T-helper 2 cell treated with Interferon-gamma antibody and Interleukin-4, amounts not matched to agents 5 μg/mL and 100 μg/mL, for 36 hours (primary cell): ENCODE data around the gene IL22RA2.

Experiments
- DNase-seq: peaks from one replicate; pipeline ENCODE4 v3.0.0; 2021; ENCODE audit warnings: low spot score
- H3K27ac Mint-ChIP-seq: one replicate; pipeline ENCODE4 v1.8.0; 2021; ENCODE audit warnings: mild to moderate bottlenecking, mixed read lengths
- H3K27me3 Mint-ChIP-seq: one replicate; pipeline ENCODE4 v1.8.0; 2021; ENCODE audit warnings: low read depth, mixed read lengths
- H3K36me3 Mint-ChIP-seq: one replicate; pipeline ENCODE4 v1.8.0; 2021; ENCODE audit warnings: low read depth, mixed read lengths
- H3K4me1 Mint-ChIP-seq: one replicate; pipeline ENCODE4 v1.8.0; 2021; ENCODE audit warnings: low read depth, mixed read lengths
- H3K4me3 Mint-ChIP-seq: one replicate; pipeline ENCODE4 v1.8.0; 2022; ENCODE audit warnings: mild to moderate bottlenecking, moderate library complexity, mixed read lengths
- H3K9me3 Mint-ChIP-seq: one replicate; pipeline ENCODE4 v1.8.0; 2021; ENCODE audit warnings: mixed read lengths

Gene IL22RA2

DNA sequence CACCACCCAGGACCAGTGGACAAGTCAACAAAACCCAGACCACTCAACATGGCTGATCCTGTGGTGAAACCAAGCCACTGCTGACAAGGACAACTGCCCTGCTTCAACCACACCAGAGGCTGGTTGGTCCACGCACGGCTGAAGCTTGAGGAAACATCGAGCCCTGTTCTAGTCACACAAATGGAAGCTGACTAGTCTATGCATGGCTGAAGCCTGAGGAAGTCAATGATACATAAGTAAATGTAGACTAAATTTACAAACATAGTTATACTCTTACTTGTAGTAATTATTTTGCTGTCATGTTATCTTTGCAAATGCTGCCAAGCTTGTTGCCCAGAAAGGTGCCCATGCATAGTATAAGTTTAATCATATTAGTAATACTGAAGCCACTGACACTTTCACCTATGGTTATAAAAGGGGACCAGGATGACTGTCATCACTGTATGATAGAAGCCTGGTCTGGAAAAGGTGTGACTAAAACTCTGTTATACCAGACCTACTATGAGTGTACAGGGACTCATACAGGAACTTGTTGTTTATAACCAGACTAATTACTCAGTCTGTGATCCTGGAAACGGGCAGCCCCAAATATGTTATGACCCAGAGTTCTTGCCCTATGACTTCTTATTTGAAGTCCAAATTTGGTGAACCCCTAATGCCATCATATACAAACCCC lies 5.6 kb downstream of the IL22RA2 start:
- Mint-ChIP-seq H3K4me3 (no peak overlapping the region), H3K9me3 (peaks cover 42% of the 10 kb centered on the region), H3K27ac (no peak overlapping the region), H3K4me1 (peaks cover 25% of the 10 kb centered on the region), H3K36me3 (peaks cover 19% of the 10 kb centered on the region), H3K27me3 (no peaks in the 10 kb centered on the region)
- no peak for DNase-seq

DNA sequence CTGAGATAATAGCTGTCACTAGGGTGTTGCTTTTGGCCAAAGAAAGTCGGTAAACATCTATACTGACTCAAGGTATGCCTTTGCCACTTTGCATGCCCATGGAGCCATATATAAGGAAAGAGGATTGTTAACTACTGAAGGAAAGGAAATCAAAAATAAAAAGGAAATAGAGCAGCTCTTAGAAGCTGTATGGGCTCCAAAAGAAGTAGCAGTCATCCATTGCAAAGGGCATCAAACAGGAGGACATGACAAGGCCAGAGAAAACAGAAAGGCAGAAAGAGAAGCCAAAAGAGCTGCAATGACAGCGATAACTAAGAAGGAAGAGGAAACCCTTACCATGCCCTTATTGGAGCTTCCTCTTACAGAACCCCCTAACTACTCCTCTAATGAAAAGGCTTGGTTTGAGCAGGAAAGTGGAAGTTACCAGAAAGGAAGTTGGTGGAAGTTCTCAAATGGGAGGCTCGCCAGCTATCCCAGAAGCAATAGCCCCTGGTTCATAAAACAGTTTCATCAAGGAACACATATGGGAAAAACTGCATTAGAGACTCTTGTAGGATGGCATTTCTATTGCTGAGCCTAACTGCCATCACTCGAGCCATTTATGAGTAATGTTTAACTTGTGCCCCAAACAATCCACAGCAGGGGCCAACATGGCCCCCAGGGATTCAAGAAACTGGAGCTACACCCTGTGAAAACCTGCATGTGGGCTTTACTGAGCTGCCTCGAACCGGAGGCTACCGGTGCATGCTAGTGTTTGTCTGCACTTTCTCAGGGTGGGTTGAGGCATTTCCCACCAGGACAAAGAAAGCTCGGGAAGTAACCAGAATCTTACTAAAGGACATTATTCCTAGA lies 7.0 kb downstream of the IL22RA2 start:
- Mint-ChIP-seq H3K9me3 (peaks cover 51% of the 10 kb centered on the region), H3K27me3 (peaks cover 5% of the 10 kb centered on the region), H3K36me3 (peaks cover 22% of the 10 kb centered on the region), H3K4me1 (peaks cover 25% of the 10 kb centered on the region), H3K27ac (peak overlapping the region; percentile 28), H3K4me3 (no peak overlapping the region)
- DNase-seq, result no peak

DNA sequence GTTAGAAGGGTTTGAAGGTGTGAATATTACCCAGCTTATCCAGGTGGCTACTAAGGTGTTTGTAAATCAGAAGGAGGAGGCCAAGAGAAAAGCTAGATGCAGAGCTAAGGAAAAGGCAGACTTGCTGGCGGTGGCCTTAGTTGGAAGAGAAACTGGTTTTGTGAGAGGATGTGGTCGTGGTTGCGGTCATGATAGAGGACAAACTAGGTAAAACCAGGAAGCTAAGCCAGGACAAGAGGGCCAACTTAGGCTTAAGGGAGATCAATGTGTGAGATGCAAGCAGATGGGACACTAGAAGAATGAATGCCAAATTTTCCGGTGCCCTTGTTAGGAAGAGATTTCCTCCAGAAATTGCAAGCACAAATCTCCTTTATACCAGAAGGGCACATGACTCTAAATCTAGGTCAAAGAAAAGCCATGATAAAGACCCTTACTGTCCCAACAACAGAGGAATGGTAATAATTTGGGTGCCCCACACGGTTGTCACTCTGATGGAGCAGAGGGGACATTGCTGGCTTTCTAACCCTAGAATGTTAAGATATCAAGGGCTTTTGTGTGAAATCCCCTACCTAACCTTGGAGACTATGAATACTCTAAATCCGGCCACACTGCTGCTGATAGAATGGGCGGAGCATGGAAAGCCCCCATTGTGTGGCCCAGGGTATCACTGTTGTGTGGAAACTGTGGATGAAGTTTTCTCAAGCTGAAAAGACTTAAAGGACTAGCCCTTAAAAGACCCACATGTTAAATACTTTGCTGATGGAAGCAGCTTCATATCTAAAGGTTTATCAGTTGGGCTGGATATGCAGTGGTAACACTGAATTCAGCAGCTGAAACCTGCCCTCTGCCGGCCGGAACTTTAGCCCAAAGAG lies 7.8 kb downstream of the IL22RA2 start:
- H3K27me3 Mint-ChIP-seq, result peaks cover 13% of the 10 kb centered on the region
- H3K4me1 Mint-ChIP-seq, result peaks cover 32% of the 10 kb centered on the region
- H3K27ac Mint-ChIP-seq, result peak overlapping the region; percentile 55
- peaks cover 22% of the 10 kb centered on the region for H3K36me3 Mint-ChIP-seq
- peak; percentile 42 for DNase-seq
- H3K4me3 Mint-ChIP-seq, result peak overlapping the region; percentile 44
- H3K9me3 Mint-ChIP-seq, result peaks cover 54% of the 10 kb centered on the region

- no peak for DNase-seq
- Mint-ChIP-seq H3K9me3 (peaks cover 50% of the 10 kb centered on the region), H3K27ac (peak overlapping the region; percentile 51), H3K27me3 (peaks cover 16% of the 10 kb centered on the region), H3K4me3 (peak overlapping the region; percentile 40), H3K4me1 (peaks cover 34% of the 10 kb centered on the region), H3K36me3 (peaks cover 21% of the 10 kb centered on the region)
Measured at GRCh38 chr6:137163732-137164318, 9.6 kb downstream of the IL22RA2 start.

DNA sequence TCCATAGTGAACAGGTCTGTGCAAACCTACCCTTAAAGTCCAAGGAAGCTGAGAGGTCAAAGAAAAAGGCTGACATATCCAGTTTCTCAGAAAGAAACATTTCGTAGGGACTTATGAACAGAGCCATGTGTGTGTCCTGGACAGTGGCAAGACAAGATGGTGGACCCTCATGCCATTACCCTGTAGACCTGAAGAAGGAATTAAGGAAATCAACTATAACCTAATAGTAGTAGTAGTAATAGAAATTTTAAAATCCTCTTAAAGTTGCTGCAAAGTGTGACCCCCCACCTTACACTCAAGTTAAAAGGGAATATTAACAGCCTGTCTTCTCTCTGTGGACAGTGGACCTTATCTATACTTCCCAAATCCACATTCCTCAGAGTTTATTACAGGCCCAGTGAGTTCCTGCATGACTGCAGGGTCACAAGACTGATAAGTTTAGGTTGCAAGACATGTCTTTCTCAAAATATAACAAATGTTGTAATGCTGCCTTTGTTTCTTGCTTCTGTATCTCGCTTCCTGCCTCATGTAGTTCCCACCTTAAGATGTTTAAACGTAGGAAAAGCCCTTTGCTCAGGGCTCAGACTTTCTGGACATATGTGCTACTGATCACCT lies 10.6 kb downstream of the IL22RA2 start:
- DNase-seq, result no peak
- no peak overlapping the region for H3K4me3 Mint-ChIP-seq
- H3K4me1 Mint-ChIP-seq, result peaks cover 37% of the 10 kb centered on the region
- peaks cover 16% of the 10 kb centered on the region for H3K27me3 Mint-ChIP-seq
- peaks cover 50% of the 10 kb centered on the region for H3K9me3 Mint-ChIP-seq
- H3K36me3 Mint-ChIP-seq, result peaks cover 27% of the 10 kb centered on the region
- H3K27ac Mint-ChIP-seq, result no peak overlapping the region

- Mint-ChIP-seq H3K4me1 (peaks cover 37% of the 10 kb centered on the region), H3K27me3 (peaks cover 16% of the 10 kb centered on the region), H3K9me3 (peaks cover 43% of the 10 kb centered on the region), H3K27ac (no peak overlapping the region), H3K4me3 (no peak overlapping the region), H3K36me3 (peaks cover 30% of the 10 kb centered on the region)
- DNase-seq, result no peak
Measured at GRCh38 chr6:137161949-137162348, 11.5 kb downstream of the IL22RA2 start.

- Mint-ChIP-seq H3K27ac (no peak overlapping the region), H3K36me3 (peaks cover 30% of the 10 kb centered on the region), H3K9me3 (peaks cover 43% of the 10 kb centered on the region), H3K4me3 (no peak overlapping the region), H3K4me1 (peaks cover 41% of the 10 kb centered on the region), H3K27me3 (peaks cover 16% of the 10 kb centered on the region)
- no peak for DNase-seq
Measured at GRCh38 chr6:137160763-137161162, 12.7 kb downstream of the IL22RA2 start.

GRCh38 chr6:137159912-137160311 lies 13.5 kb downstream of the IL22RA2 start:
- Mint-ChIP-seq H3K4me1 (peaks cover 40% of the 10 kb centered on the region), H3K27me3 (peaks cover 16% of the 10 kb centered on the region), H3K9me3 (peaks cover 47% of the 10 kb centered on the region), H3K27ac (no peak overlapping the region), H3K36me3 (peaks cover 34% of the 10 kb centered on the region), H3K4me3 (no peak overlapping the region)
- DNase-seq, result no peak

DNA sequence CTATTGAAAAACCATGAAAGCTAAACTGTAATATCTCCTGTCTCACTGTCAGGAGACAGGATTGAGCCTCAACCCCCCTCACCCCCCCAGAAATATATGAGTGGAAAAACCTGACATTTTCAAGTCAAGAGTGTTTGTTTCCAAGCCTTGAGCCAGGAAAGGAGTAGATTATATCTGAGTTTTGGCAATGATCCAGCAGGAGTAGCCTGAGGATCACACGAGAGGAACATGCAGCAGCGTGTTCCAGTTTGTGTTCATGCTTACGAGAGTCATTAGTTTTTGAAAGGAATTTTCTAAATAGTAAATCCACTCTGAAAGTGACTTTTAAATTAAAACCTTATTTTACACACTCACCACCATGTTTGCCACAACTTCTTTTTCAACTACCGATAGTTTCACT lies 15.8 kb downstream of the IL22RA2 start:
- Mint-ChIP-seq H3K4me1 (peaks cover 38% of the 10 kb centered on the region), H3K36me3 (peaks cover 28% of the 10 kb centered on the region), H3K27ac (no peak overlapping the region), H3K9me3 (peaks cover 42% of the 10 kb centered on the region), H3K27me3 (peaks cover 16% of the 10 kb centered on the region), H3K4me3 (no peak overlapping the region)
- no peak for DNase-seq

DNA sequence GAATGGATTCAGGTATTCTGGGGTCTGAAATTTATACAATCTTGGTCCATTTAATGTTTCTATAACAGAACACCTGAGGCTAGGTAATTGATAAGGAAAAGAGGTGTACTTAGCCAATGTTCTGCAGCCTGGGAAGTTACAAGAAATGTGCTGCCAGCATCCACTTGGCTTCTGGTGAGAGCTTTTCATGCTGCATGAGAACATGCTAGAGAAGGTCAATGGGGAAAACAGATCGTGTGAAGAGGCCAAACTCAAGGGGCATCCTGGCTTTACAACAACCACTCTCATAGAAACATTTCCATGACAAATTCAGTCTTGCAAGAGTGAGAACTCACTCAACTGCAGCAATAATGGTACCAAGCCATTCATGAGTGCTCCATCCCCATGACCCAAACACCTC lies 16.8 kb downstream of the IL22RA2 start:
- no peak for DNase-seq
- Mint-ChIP-seq H3K4me3 (peak overlapping the region; percentile 16), H3K36me3 (peaks cover 24% of the 10 kb centered on the region), H3K9me3 (peaks cover 43% of the 10 kb centered on the region), H3K4me1 (peaks cover 38% of the 10 kb centered on the region), H3K27ac (no peak overlapping the region), H3K27me3 (peaks cover 12% of the 10 kb centered on the region)

GRCh38 chr6:137155830-137156229 lies 17.6 kb downstream of the IL22RA2 start:
- Mint-ChIP-seq H3K36me3 (peaks cover 30% of the 10 kb centered on the region), H3K4me1 (peaks cover 34% of the 10 kb centered on the region), H3K9me3 (peaks cover 47% of the 10 kb centered on the region), H3K4me3 (peak overlapping the region; percentile 56), H3K27ac (peak overlapping the region; percentile 62), H3K27me3 (peaks cover 10% of the 10 kb centered on the region)
- DNase-seq, result peak; percentile 60

- Mint-ChIP-seq H3K27ac (no peak overlapping the region), H3K4me1 (peaks cover 13% of the 10 kb centered on the region), H3K36me3 (peaks cover 10% of the 10 kb centered on the region), H3K4me3 (no peak overlapping the region), H3K9me3 (peaks cover 32% of the 10 kb centered on the region), H3K27me3 (peaks cover 23% of the 10 kb centered on the region)
- no peak for DNase-seq
Measured at GRCh38 chr6:137150072-137150471, 23.4 kb downstream of the IL22RA2 start.

GRCh38 chr6:137149035-137149393 lies 24.4 kb downstream of the IL22RA2 start:
- no peak overlapping the region for H3K4me3 Mint-ChIP-seq
- no peak overlapping the region for H3K27ac Mint-ChIP-seq
- no peak for DNase-seq
- H3K9me3 Mint-ChIP-seq, result peaks cover 29% of the 10 kb centered on the region
- H3K27me3 Mint-ChIP-seq, result peaks cover 28% of the 10 kb centered on the region
- H3K4me1 Mint-ChIP-seq, result peaks cover 8% of the 10 kb centered on the region
- H3K36me3 Mint-ChIP-seq, result peaks cover 9% of the 10 kb centered on the region
